HG03520 (cell line): ENCODE results near the gene DBNL.

ENCODE experiments used
- ATAC-seq: cut with Tn5 transposase; IDR thresholded peaks from one replicate; pipeline ENCODE4 v1.9.1; 2021; ENCODE audit warnings: mild to moderate bottlenecking, moderate library complexity; ENCODE audit not compliant: unreplicated experiment

The DBNL gene

DNA sequence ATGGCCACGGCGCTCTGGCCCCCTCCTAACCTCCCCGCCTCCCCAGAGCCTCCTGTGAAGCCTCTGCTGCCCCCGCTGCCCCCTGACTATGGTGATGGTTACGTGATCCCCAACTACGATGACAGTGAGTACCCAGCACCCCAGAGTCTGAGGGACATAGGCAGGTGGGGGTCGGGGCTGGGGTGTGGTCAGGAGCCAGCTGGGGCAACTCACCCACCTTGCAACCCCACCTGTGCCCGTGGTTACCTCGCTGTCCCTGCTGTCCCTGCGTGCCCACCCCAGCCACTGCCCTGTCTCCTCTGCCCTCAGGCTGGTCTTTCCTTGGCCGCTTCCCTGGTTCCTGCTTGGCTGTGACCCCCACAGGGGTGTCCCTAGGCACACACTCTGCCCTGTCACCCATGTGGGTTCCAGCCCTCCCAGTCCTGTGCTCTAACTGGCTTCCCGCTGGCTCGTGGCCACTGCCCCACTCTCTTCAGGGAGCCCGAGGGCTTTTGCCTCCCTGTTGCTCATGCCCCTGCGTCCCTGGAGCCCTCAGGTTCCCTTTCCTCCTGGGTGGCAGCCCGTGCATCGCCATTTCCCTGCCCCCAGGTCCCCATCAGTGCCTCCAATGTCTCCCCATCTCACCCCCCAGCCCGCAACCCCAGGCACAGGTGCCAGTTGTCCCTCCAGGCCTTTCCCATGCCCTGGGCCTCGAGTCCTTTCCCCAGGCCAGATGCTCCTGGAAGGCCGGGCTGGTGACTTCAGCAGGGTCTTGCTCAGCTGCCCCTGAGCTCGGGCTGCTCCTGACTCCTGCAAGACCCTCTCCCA lies 63.7 kb downstream of the DBNL start:
- no peak for ATAC-seq

- ATAC-seq: no peak
These were observed 64.6 kb downstream of the DBNL start for GRCh38 chr7:44108768-44109750.

- no peak for ATAC-seq
These were observed 65.5 kb downstream of the DBNL start for GRCh38 chr7:44109991-44110390.

GRCh38 chr7:44110719-44111635 lies 66.5 kb downstream of the DBNL start:
- ATAC-seq: no peak
